Esophagus squamous epithelium (tissue), 5 donors: Measurements from ENCODE around the gene PDZD8. TPM values are rescaled to one million over a fixed set of nuclear protein-coding genes. Genes with fewer than 3 reads are reported as not detected.

Experiments used
- DNase-seq: peaks from one replicate; lab custom pipeline; 2025; lab: John Stamatoyannopoulos, UW
- H3K27ac ChIP-seq, 4 donors: fragments of 200-600 bp; sonication (generic); one replicate each; pipeline ENCODE4 v1.5.1; 2016 to 2019; ENCODE audit warnings: mild to moderate bottlenecking in 1 of 4
- H3K27me3 ChIP-seq, 4 donors: fragments of 200-600 bp; sonication (generic); 1 replicate in 3 of 4; 2 replicates in 1 of 4; pipeline versions ENCODE4 v1.5.1 to v1.6.0; 2017 to 2021; ENCODE audit warnings: antibody characterized with exemption in 1 of 4
- H3K36me3 ChIP-seq, 3 donors: fragments of 200-600 bp; sonication (generic); one replicate each; pipeline ENCODE4 v1.5.1; 2016 to 2019
- H3K4me1 ChIP-seq, 3 donors: fragments of 200-600 bp; sonication (generic); one replicate each; pipeline ENCODE4 v1.5.1; 2017 to 2019
- H3K4me3 ChIP-seq, 4 donors: fragments of 200-600 bp; sonication (generic); 1 replicate in 3 of 4; 2 replicates in 1 of 4; pipeline ENCODE4 v1.5.1; 2016 to 2019; ENCODE audit warnings: mild to moderate bottlenecking in 2 of 4, moderate library complexity in 1 of 4
- H3K9me3 ChIP-seq, 3 donors: fragments of 200-600 bp; sonication (generic); one replicate each; pipeline ENCODE4 v1.5.1; 2016 to 2019
- POLR2A ChIP-seq, 4 donors: fragments of 450-650 bp; IDR thresholded peaks; one replicate each; pipeline ENCODE4 v1.6.1; 2017; ENCODE audit warnings: antibody characterized with exemption in 4 of 4, mild to moderate bottlenecking in 4 of 4, moderate library complexity in 3 of 4
- WGBS, 2 donors: methylation state at CpG; one replicate each; pipeline ENCODE4 v1.1.5; 2018; 5-methylcytosine and 5-hydroxymethylcytosine counted together
- intact Hi-C: fragments of 100-400 bp; cut with DNase I; formaldehyde crosslinking; loops from one replicate; pipeline ENCODE4 v1.15.0; 2022
- total RNA-seq, 4 donors: library from RNA; depleted of rRNA; stranded (reverse); fragments of >200 nt; gene quantifications; one replicate each; pipeline ENCODE4 v1.1.0, GENCODE V29; 2016
- TF ChIP-seq, protein P1 (sequence below), 6 experiments: fragments of 450-650 bp in 4 of 6; fragments of 200-600 bp in 2 of 6; sonication (generic) in 2 of 6; IDR thresholded peaks; one replicate each; pipeline ENCODE4 v1.5.1; 2016 to 2019; ENCODE audit warnings: antibody characterized with exemption in 6 of 6, mild to moderate bottlenecking in 4 of 6, moderate library complexity in 4 of 6
- donor health status: DM: yes; HTN: yes; CAD: no.

The PDZD8 gene
- total RNA-seq, 4 donors from 2014 or later, result 28.1 to 39.2 (median 32.9) TPM

DNA sequence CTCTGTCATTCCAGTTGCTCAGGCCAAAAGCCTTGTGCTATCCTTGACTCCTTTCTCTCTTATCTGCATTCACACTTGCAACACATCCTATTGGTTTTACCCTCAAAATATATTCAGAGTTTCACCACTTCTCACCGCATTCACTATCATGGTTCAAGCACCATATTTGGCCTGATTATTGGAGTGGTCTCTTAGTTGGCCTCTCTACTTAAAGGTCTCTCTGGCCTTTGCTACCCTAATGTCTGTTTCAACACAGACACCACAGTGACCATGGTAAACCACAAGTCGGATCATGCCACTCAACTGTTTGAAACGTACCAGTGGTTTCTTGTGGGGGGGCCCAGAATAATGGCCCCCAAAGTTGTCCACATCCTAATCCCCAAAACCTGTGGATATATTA lies 15.2 kb upstream of the PDZD8 start:
- DNase-seq, result no peak
- no peaks in the 10 kb centered on the region for H3K9me3 ChIP-seq
- whole genome bisulfite sequencing, 2 donors, result 89 to 90% methylated on average over 3 of the region's 3 CpGs
- H3K27ac ChIP-seq, result no peak overlapping the region
- peaks cover 0 to 22% (median 0%) of the 10 kb centered on the region in 3 donors for H3K4me1 ChIP-seq
- H3K4me3 ChIP-seq, result no peak overlapping the region
- peaks cover 0 to 31% (median 0%) of the 10 kb centered on the region in 4 donors for H3K27me3 ChIP-seq
- intact Hi-C loops, result no loop called here
- TF ChIP-seq, protein P1, sequence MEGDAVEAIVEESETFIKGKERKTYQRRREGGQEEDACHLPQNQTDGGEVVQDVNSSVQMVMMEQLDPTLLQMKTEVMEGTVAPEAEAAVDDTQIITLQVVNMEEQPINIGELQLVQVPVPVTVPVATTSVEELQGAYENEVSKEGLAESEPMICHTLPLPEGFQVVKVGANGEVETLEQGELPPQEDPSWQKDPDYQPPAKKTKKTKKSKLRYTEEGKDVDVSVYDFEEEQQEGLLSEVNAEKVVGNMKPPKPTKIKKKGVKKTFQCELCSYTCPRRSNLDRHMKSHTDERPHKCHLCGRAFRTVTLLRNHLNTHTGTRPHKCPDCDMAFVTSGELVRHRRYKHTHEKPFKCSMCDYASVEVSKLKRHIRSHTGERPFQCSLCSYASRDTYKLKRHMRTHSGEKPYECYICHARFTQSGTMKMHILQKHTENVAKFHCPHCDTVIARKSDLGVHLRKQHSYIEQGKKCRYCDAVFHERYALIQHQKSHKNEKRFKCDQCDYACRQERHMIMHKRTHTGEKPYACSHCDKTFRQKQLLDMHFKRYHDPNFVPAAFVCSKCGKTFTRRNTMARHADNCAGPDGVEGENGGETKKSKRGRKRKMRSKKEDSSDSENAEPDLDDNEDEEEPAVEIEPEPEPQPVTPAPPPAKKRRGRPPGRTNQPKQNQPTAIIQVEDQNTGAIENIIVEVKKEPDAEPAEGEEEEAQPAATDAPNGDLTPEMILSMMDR (IDR thresholded peaks at IDR 0.05), result no peak
- no peak for TF ChIP-seq POLR2A (IDR thresholded peaks at IDR 0.05)
- no peaks in the 10 kb centered on the region for H3K36me3 ChIP-seq

DNA sequence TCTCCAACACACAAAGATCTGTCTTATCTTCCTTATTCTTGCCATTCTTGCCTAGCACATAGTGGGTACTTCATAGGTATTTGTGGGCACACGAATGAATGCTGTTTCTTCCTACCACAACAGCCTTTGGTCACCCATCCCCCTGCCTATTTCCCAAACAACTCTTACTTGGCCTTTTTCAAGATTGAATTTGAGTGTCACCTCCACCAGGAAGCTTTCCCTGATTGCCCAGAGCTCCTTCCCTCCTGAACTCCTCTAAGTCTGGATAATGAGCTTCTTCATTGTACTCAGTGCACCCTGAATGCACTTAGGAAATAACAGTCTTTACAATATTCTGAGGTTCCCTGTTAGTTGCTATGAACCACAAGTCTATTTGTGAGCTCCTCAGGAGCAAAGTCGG lies 11.6 kb upstream of the PDZD8 start:
- 66 to 85% methylated on average over 2 of the region's 2 CpGs for WGBS, 2 donors
- Histone ChIP-seq H3K27ac (no peak overlapping the region), H3K4me3 (no peak overlapping the region), H3K27me3 (peaks cover 0 to 52% (median 0%) of the 10 kb centered on the region in 4 donors), H3K36me3 (no peaks in the 10 kb centered on the region), H3K9me3 (no peaks in the 10 kb centered on the region), H3K4me1 (peaks cover 0 to 7% (median 0%) of the 10 kb centered on the region in 3 donors)
- intact Hi-C loops, result no loop called here
- DNase-seq, result no peak
- TF ChIP-seq POLR2A (IDR thresholded peaks at IDR 0.05), result no peak
- TF ChIP-seq, protein P1 (IDR thresholded peaks at IDR 0.05), result no peak

DNA sequence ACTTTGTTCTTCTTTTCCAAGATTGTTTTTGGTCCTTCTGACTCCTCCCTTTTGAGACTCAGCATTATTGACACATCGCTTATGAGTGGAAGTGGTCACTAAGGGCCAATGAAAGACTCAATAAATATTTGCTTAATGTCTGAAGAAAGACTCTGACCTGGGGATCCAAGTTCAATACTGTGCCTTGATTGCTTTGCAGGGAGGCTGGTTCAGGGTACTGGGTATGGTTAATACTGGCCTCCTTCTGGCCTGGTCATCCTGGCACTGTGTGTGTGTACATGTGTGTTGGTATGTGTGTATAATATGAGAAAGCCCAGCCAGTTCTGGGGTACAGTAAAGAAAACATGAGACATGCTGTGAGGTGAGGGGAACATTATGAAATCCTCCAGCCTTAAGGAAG lies 7.6 kb upstream of the PDZD8 start:
- 42 to 83% methylated on average over 1 of the region's 1 CpG for WGBS, 2 donors
- Histone ChIP-seq H3K4me3 (no peak overlapping the region), H3K9me3 (no peaks in the 10 kb centered on the region), H3K4me1 (no peaks in the 10 kb centered on the region), H3K27me3 (peaks cover 0 to 55% (median 0%) of the 10 kb centered on the region in 4 donors), H3K36me3 (no peaks in the 10 kb centered on the region), H3K27ac (no peak overlapping the region)
- no peak for DNase-seq
- TF ChIP-seq, protein P1 (IDR thresholded peaks at IDR 0.05), result no peak
- no peak for TF ChIP-seq POLR2A (IDR thresholded peaks at IDR 0.05)
- intact Hi-C loops, result no loop called here

DNA sequence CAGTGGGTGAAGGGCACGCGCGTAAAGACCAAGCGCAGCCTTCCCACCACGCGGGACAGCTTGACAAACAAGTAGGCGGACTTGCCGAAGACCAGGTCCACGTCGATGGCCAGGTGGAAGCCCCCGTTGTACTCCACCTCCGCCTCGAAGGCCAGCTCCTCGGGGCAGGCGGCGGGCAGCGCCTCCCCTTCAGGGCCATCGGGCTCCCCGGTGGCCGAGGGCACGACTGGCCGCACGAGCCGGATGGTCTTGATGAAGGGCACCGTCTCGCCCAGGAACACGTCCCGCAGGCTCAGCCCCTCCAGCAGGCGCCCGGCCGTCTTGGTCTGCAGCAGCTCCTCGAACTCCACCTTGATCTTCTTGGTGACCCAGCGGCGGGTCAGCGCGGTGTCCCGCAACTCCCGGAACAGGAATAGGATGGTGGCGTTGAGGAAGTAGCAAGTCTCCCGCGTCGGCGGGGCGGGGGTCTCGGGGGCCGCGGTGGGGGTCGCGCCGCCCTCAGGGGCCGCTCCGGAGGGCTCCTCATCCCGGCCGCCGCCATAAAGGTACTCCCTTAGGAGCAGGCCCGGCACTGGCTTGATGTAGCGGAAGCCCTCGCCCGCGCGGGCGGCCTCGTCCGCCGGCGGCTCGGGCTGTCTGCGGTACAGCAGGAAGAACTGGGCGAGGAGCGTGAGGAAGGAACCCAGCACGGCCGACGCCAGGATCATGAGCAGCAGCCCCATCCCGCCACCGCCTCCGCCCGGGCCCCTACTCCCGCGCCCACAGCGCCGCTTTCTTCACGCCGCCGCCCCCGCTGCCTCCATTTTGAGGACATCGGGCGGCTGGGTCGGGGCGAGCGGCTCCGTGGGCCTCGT lies 507 bp downstream of the PDZD8 start:
- no peak for TF ChIP-seq POLR2A (IDR thresholded peaks at IDR 0.05)
- TF ChIP-seq, protein P1 (IDR thresholded peaks at IDR 0.05), result peak in 1 of 6 experiments; percentile 2
- 1% methylated on average over 12 to 14 of the region's 92 CpGs for WGBS, 2 donors

More for the DNA sequence above, 507 bp downstream of the PDZD8 start:
- Histone ChIP-seq H3K36me3 (no peaks in the 10 kb centered on the region), H3K4me3 (peak overlapping the region; percentile 57 to 99 (median 82)), H3K9me3 (no peaks in the 10 kb centered on the region), H3K27ac (peak overlapping the region; percentile 90 to 97 (median 95)), H3K4me1 (peaks cover 16 to 54% (median 27%) of the 10 kb centered on the region in 3 donors), H3K27me3 (peaks cover 0 to 9% (median 0%) of the 10 kb centered on the region in 4 donors)
- no peak for DNase-seq
- intact Hi-C loops, result no loop called here
